Mesenchymal stem cell (in vitro differentiated cells and primary cell): ENCODE results near the gene FAM32A.

ENCODE experiments used
- DNase-seq: peaks from one replicate; pipeline ENCODE4 v3.0.0-alpha.2; 2013
- H2AFZ ChIP-seq: one replicate; pipeline ENCODE4 v1.6.1; 2013; ENCODE audit warnings: low read depth, mild to moderate bottlenecking, control low read depth, inconsistent platforms, low read length, moderate library complexity
- H2AK5ac ChIP-seq: 2 replicates; pipeline ENCODE4 v1.6.1; 2013; ENCODE audit warnings: low read length, moderate library complexity, mild to moderate bottlenecking, inconsistent platforms; ENCODE audit not compliant: severe bottlenecking
- H2BK120ac ChIP-seq: one replicate; pipeline ENCODE4 v1.6.1; 2013; ENCODE audit warnings: low read depth, mild to moderate bottlenecking, inconsistent platforms, low read length, moderate library complexity
- H2BK12ac ChIP-seq, 2 experiments: one replicate each; pipeline ENCODE4 v1.6.1; 2013; ENCODE audit warnings: inconsistent platforms in 2 of 2, low read length in 2 of 2, mild to moderate bottlenecking in 2 of 2, moderate library complexity in 2 of 2, control low read depth in 1 of 2
- H2BK15ac ChIP-seq: one replicate; pipeline ENCODE4 v1.6.1; 2013; ENCODE audit warnings: mild to moderate bottlenecking, low read depth, inconsistent platforms; ENCODE audit not compliant: poor library complexity, severe bottlenecking
- H2BK5ac ChIP-seq: 2 replicates; pipeline ENCODE4 v1.6.1; 2013; ENCODE audit warnings: low read depth, mild to moderate bottlenecking, low read length, control low read depth, inconsistent platforms; ENCODE audit not compliant: poor library complexity, severe bottlenecking
- H3K14ac ChIP-seq, 2 experiments: one replicate each; pipeline ENCODE4 v1.6.1; 2013; ENCODE audit warnings: inconsistent platforms in 2 of 2, low read length in 2 of 2, control low read depth in 1 of 2, mild to moderate bottlenecking in 1 of 2, moderate library complexity in 1 of 2
- H3K18ac ChIP-seq, 2 experiments: one replicate each; pipeline ENCODE4 v1.6.1; 2013; ENCODE audit warnings: inconsistent platforms in 2 of 2, low read length in 2 of 2, control low read depth in 1 of 2, low read depth in 1 of 2, mild to moderate bottlenecking in 1 of 2
- H3K23ac ChIP-seq, 2 experiments: one replicate each; pipeline ENCODE4 v1.6.1; 2013; ENCODE audit warnings: inconsistent platforms in 2 of 2, low read length in 2 of 2, mild to moderate bottlenecking in 2 of 2, moderate library complexity in 2 of 2, control low read depth in 1 of 2
- H3K27ac ChIP-seq: 2 replicates; pipeline ENCODE4 v1.5.1; 2013; ENCODE audit warnings: mild to moderate bottlenecking, moderate library complexity, low read length, control low read depth, inconsistent platforms; ENCODE audit not compliant: poor library complexity, severe bottlenecking
- H3K27me3 ChIP-seq, 2 experiments: 2 replicates each; pipeline versions ENCODE4 v1.6.1 to v1.7.0; 2013; ENCODE audit warnings: low read length in 2 of 2, mild to moderate bottlenecking in 2 of 2, moderate library complexity in 2 of 2, control low read depth in 1 of 2, inconsistent platforms in 1 of 2; ENCODE audit not compliant: control insufficient read depth in 1 of 2, insufficient read depth in 1 of 2
- H3K36me3 ChIP-seq, 2 experiments: 2 replicates each; pipeline versions ENCODE4 v1.6.1 to v1.7.0; 2013; ENCODE audit warnings: low read length in 2 of 2, control low read depth in 1 of 2, inconsistent platforms in 1 of 2, low read depth in 1 of 2, mild to moderate bottlenecking in 1 of 2; ENCODE audit not compliant: insufficient read depth in 2 of 2, control insufficient read depth in 1 of 2
- H3K4ac ChIP-seq, 2 experiments: one replicate each; pipeline ENCODE4 v1.6.1; 2013; ENCODE audit warnings: inconsistent platforms in 2 of 2, low read length in 2 of 2, mild to moderate bottlenecking in 2 of 2, moderate library complexity in 2 of 2, control low read depth in 1 of 2, low read depth in 1 of 2
- H3K4me1 ChIP-seq: 2 replicates; pipeline ENCODE4 v1.6.1; 2013; ENCODE audit warnings: low read depth, low read length, control low read depth; ENCODE audit not compliant: control insufficient read depth, insufficient read depth
- H3K4me2 ChIP-seq: 2 replicates; pipeline ENCODE4 v1.6.1; 2013; ENCODE audit warnings: low read length, mild to moderate bottlenecking, inconsistent platforms; ENCODE audit not compliant: poor library complexity, severe bottlenecking
- H3K4me3 ChIP-seq, 2 experiments: 2 replicates each; pipeline versions ENCODE4 v1.5.1 to v1.7.0; 2013; ENCODE audit warnings: low read length in 2 of 2, mild to moderate bottlenecking in 2 of 2, control low read depth in 1 of 2, low read depth in 1 of 2; ENCODE audit not compliant: insufficient read depth in 1 of 2
- H3K79me1 ChIP-seq: replicated peaks from 2 replicates; pipeline ENCODE4 v1.6.1; 2013; ENCODE audit warnings: mild to moderate bottlenecking, control low read depth, low read length, inconsistent platforms; ENCODE audit not compliant: poor library complexity, severe bottlenecking
- H3K9ac ChIP-seq: 2 replicates; pipeline ENCODE4 v1.7.0; 2013; ENCODE audit warnings: mild to moderate bottlenecking, low read length, moderate library complexity
- H3K9me3 ChIP-seq: 2 replicates; pipeline ENCODE4 v1.7.0; 2013; ENCODE audit warnings: mild to moderate bottlenecking, low read length; ENCODE audit not compliant: control insufficient read depth
- H4K8ac ChIP-seq: one replicate; pipeline ENCODE4 v1.6.1; 2013; ENCODE audit warnings: inconsistent platforms, mild to moderate bottlenecking, low read length, moderate library complexity
- H4K91ac ChIP-seq: one replicate; pipeline ENCODE4 v1.6.1; 2013; ENCODE audit warnings: mild to moderate bottlenecking, low read length, inconsistent platforms
- WGBS: methylation state at CpG from one replicate; pipeline ENCODE4 v1.1.7; 2013; ENCODE audit warnings: mixed read lengths; 5-methylcytosine and 5-hydroxymethylcytosine counted together

Gene FAM32A

DNA sequence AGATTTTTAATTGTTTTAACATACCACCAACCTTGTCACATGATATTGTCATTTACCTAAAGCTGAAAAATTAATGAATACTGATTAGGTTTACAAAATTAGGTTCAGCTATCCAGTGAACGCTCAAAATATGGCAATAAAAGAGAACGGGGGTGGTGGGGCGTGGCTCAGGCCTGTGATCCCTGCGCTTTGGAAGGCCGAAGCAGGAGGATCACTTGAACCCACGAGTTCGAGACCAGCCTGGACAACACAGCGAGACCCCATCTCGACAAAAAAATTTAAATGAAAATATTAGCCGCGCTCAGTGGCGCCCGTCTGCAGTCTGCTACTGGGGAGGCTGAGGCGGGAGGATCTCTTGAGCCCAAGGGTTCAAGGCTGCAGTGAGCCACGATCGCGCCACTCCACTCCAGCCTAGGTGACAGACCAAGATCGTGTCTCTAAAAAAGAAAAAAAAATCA, 516 bp upstream of the FAM32A start:
- H2BK120ac ChIP-seq = peak overlapping the region; percentile 73
- no peak overlapping the region for H3K14ac ChIP-seq
- H3K4me3 ChIP-seq = peak overlapping the region; percentile 40 to 99
- H3K9me3 ChIP-seq = no peaks in the 10 kb centered on the region
- peak overlapping the region; percentile 76 for H3K4me2 ChIP-seq
- peak overlapping the region; percentile 86 to 92 for H3K18ac ChIP-seq
- no peak overlapping the region for H3K27ac ChIP-seq
- H2BK15ac ChIP-seq = no peak overlapping the region
- peak overlapping the region; percentile 99 for H3K9ac ChIP-seq
- peak overlapping the region; percentile 89 for H4K91ac ChIP-seq
- no peak overlapping the region for H2BK5ac ChIP-seq
- peaks cover 15% of the 10 kb centered on the region for H3K4me1 ChIP-seq
- peak overlapping the region; percentile 11 to 15 for H2BK12ac ChIP-seq
- no peak overlapping the region for H3K23ac ChIP-seq
- peaks cover 21 to 24% of the 10 kb centered on the region in 2 experiments for H3K36me3 ChIP-seq
- peaks cover 22% of the 10 kb centered on the region for H3K79me1 ChIP-seq
- H2AK5ac ChIP-seq = peak overlapping the region; percentile 95
- peak overlapping the region; percentile 96 for H2AFZ ChIP-seq
- WGBS = 74% methylated on average over 18 of the region's 18 CpGs
- H3K27me3 ChIP-seq = no peaks in the 10 kb centered on the region
- peak overlapping the region in 1 of 2 experiments; percentile 97 for H3K4ac ChIP-seq
- peak overlapping the region; percentile 99 for H4K8ac ChIP-seq
- DNase-seq = no peak

GRCh38 chr19:16185768-16186123, 536 bp downstream of the FAM32A start:
- peak overlapping the region; percentile 91 to 99 for H3K4me3 ChIP-seq

GRCh38 chr19:16188521-16188920, 3.3 kb downstream of the FAM32A start:
- no peak overlapping the region for H2BK5ac ChIP-seq
- no peak overlapping the region for H3K9ac ChIP-seq
- H3K23ac ChIP-seq = no peak overlapping the region
- no peaks in the 10 kb centered on the region for H3K9me3 ChIP-seq
- DNase-seq = no peak
- H3K79me1 ChIP-seq = peaks cover 39% of the 10 kb centered on the region
- peaks cover 10% of the 10 kb centered on the region for H3K4me1 ChIP-seq
- no peak overlapping the region for H4K91ac ChIP-seq
- peaks cover 55 to 57% of the 10 kb centered on the region in 2 experiments for H3K36me3 ChIP-seq
- 93% methylated on average over 3 of the region's 3 CpGs for WGBS
- H3K4me3 ChIP-seq = no peak overlapping the region
- no peaks in the 10 kb centered on the region for H3K27me3 ChIP-seq
- H3K27ac ChIP-seq = no peak overlapping the region
- H4K8ac ChIP-seq = no peak overlapping the region
- no peak overlapping the region for H2BK120ac ChIP-seq
- no peak overlapping the region for H3K4me2 ChIP-seq
- no peak overlapping the region for H3K18ac ChIP-seq
- no peak overlapping the region for H3K14ac ChIP-seq
- no peak overlapping the region for H3K4ac ChIP-seq
- H2BK15ac ChIP-seq = no peak overlapping the region
- H2AK5ac ChIP-seq = no peak overlapping the region
- H2BK12ac ChIP-seq = no peak overlapping the region
- no peak overlapping the region for H2AFZ ChIP-seq

More at GRCh38 chr19:16185768-16186123, 536 bp downstream of the FAM32A start:
- peak overlapping the region; percentile 76 for H3K27ac ChIP-seq
- DNase-seq = peak; percentile 66
- peak overlapping the region; percentile 10 for H2BK5ac ChIP-seq
- 2% methylated on average over 20 of the region's 20 CpGs for WGBS
- H4K8ac ChIP-seq = no peak overlapping the region
- H3K36me3 ChIP-seq = peaks cover 32 to 34% of the 10 kb centered on the region in 2 experiments
- H2AFZ ChIP-seq = peak overlapping the region; percentile 49
- peak overlapping the region; percentile 99 for H3K9ac ChIP-seq
- H2AK5ac ChIP-seq = peak overlapping the region; percentile 46
- H3K4me1 ChIP-seq = peaks cover 12% of the 10 kb centered on the region
- no peak overlapping the region for H2BK15ac ChIP-seq
- peak overlapping the region; percentile 70 to 95 for H3K14ac ChIP-seq
- H3K79me1 ChIP-seq = peaks cover 31% of the 10 kb centered on the region
- H3K4me2 ChIP-seq = peak overlapping the region; percentile 73
- H4K91ac ChIP-seq = peak overlapping the region; percentile 18
- peak overlapping the region; percentile 75 for H2BK120ac ChIP-seq
- no peaks in the 10 kb centered on the region for H3K9me3 ChIP-seq
- H3K27me3 ChIP-seq = no peaks in the 10 kb centered on the region
- no peak overlapping the region for H2BK12ac ChIP-seq
- H3K18ac ChIP-seq = peak overlapping the region in 1 of 2 experiments; percentile 61
- H3K23ac ChIP-seq = no peak overlapping the region
- peak overlapping the region; percentile 77 to 90 for H3K4ac ChIP-seq

DNA sequence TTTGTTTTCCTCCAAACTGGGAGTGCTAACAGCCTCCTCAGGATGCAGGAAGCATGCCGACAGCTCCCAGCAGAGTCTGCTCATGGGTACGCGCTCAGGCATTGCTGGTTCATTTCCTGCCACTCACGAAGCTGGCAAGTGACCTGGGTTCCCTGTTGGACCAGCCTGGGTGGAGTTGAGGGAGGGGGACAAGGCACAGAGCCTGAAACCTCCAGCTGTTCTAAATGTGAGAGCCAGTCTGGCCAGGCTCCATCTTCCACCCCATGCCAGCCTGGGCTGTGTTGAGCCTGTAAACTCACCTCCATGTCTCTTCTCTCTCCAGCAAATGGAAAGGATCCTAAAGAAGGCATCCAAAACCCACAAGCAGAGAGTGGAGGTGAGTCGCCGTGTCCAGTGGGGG, 5.0 kb downstream of the FAM32A start:
- Histone ChIP-seq H3K23ac (no peak overlapping the region), H3K4me3 (no peak overlapping the region), H3K4ac (no peak overlapping the region), H3K14ac (no peak overlapping the region), H3K9ac (no peak overlapping the region), H2BK12ac (no peak overlapping the region), H3K79me1 (peaks cover 39% of the 10 kb centered on the region), H3K9me3 (no peaks in the 10 kb centered on the region), H2BK5ac (no peak overlapping the region), H3K27me3 (no peaks in the 10 kb centered on the region), H3K4me2 (no peak overlapping the region), H2BK120ac (no peak overlapping the region), H3K18ac (no peak overlapping the region), H4K91ac (no peak overlapping the region), H3K4me1 (peaks cover 7% of the 10 kb centered on the region), H3K36me3 (peaks cover 63% of the 10 kb centered on the region in 2 experiments), H4K8ac (no peak overlapping the region), H2BK15ac (no peak overlapping the region), H3K27ac (no peak overlapping the region), H2AFZ (no peak overlapping the region), H2AK5ac (no peak overlapping the region)
- WGBS = 96% methylated on average over 6 of the region's 6 CpGs
- no peak for DNase-seq
